Panc1 (cell line): ENCODE results near the gene SCAF8.

Experiments used
- SIN3A ChIP-seq: IDR thresholded peaks from 2 replicates; pipeline ENCODE4 v1.6.1; 2012; ENCODE audit warnings: low read depth, mild to moderate bottlenecking, low read length, moderate library complexity, borderline replicate concordance; ENCODE audit not compliant: insufficient read depth
- TF ChIP-seq, protein P1 (sequence below): fragments of 450-650 bp; IDR thresholded peaks from 2 replicates; pipeline ENCODE4 v1.5.1; 2017; ENCODE audit warnings: mild to moderate bottlenecking
- TF ChIP-seq, protein P2 (sequence below), 2 experiments: IDR thresholded peaks; 2 replicates each; pipeline ENCODE4 v1.6.1; 2011 to 2012; ENCODE audit warnings: low read depth in 2 of 2, control low read depth in 1 of 2, low read length in 1 of 2, mild to moderate bottlenecking in 1 of 2, moderate library complexity in 1 of 2; ENCODE audit not compliant: insufficient read depth in 1 of 2

DNA sequence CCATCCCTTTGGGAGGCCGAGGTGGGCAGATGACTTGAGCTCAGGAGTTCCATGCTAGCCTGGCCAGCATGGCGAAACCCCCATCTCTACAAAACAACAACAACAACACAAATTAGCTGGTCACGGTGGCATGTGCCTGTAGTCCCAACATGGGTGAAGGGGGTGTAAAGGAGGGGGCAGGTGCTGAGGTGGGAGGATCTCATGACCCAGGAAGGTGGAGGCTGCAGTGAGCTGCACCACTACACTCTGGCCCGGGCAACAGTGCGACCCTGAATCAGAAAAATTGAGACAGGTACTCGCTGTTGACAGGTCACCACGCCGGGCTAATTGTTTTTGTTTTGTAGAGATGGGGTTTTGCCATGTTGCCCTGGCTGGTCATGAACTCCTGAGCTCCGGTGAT is 4.2 kb downstream of the SCAF8 start:
- TF ChIP-seq, protein P1, sequence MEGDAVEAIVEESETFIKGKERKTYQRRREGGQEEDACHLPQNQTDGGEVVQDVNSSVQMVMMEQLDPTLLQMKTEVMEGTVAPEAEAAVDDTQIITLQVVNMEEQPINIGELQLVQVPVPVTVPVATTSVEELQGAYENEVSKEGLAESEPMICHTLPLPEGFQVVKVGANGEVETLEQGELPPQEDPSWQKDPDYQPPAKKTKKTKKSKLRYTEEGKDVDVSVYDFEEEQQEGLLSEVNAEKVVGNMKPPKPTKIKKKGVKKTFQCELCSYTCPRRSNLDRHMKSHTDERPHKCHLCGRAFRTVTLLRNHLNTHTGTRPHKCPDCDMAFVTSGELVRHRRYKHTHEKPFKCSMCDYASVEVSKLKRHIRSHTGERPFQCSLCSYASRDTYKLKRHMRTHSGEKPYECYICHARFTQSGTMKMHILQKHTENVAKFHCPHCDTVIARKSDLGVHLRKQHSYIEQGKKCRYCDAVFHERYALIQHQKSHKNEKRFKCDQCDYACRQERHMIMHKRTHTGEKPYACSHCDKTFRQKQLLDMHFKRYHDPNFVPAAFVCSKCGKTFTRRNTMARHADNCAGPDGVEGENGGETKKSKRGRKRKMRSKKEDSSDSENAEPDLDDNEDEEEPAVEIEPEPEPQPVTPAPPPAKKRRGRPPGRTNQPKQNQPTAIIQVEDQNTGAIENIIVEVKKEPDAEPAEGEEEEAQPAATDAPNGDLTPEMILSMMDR, result no peak
- TF ChIP-seq, protein P2, sequence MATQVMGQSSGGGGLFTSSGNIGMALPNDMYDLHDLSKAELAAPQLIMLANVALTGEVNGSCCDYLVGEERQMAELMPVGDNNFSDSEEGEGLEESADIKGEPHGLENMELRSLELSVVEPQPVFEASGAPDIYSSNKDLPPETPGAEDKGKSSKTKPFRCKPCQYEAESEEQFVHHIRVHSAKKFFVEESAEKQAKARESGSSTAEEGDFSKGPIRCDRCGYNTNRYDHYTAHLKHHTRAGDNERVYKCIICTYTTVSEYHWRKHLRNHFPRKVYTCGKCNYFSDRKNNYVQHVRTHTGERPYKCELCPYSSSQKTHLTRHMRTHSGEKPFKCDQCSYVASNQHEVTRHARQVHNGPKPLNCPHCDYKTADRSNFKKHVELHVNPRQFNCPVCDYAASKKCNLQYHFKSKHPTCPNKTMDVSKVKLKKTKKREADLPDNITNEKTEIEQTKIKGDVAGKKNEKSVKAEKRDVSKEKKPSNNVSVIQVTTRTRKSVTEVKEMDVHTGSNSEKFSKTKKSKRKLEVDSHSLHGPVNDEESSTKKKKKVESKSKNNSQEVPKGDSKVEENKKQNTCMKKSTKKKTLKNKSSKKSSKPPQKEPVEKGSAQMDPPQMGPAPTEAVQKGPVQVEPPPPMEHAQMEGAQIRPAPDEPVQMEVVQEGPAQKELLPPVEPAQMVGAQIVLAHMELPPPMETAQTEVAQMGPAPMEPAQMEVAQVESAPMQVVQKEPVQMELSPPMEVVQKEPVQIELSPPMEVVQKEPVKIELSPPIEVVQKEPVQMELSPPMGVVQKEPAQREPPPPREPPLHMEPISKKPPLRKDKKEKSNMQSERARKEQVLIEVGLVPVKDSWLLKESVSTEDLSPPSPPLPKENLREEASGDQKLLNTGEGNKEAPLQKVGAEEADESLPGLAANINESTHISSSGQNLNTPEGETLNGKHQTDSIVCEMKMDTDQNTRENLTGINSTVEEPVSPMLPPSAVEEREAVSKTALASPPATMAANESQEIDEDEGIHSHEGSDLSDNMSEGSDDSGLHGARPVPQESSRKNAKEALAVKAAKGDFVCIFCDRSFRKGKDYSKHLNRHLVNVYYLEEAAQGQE (IDR thresholded peaks at IDR 0.05; ENCODE audit: insufficient read depth in 1 of 2, low read depth in 2 of 2, low read length in 1 of 2), result no peak
- TF ChIP-seq SIN3A, result no peak
